ENCODE measurements around the gene KDM5C.

KDM5C gene

GRCh38 chrX:53224860-53225797 lies at the start of gene KDM5C:
TSS of gene KDM5C (minus strand) at chrX:53225207. CDS start at chrX:53224889, 318 bp downstream.
- no peak for TF ChIP-seq GATA2 (IDR thresholded peaks at IDR 0.05; ENCODE audit: low read depth, low read length)
- TF ChIP-seq GATA3 (IDR thresholded peaks at IDR 0.05; ENCODE audit: low read depth, low read length): no peak

- TF ChIP-seq GATA3 (IDR thresholded peaks at IDR 0.05; ENCODE audit: low read depth, low read length) (no peak), GATA2 (IDR thresholded peaks at IDR 0.05; ENCODE audit: low read depth, low read length) (no peak)
Observed at GRCh38 chrX:53272808-53273337, 47.9 kb upstream of the KDM5C start.

- TF ChIP-seq GATA2 (IDR thresholded peaks at IDR 0.05; ENCODE audit: low read depth, low read length) (no peak), GATA3 (IDR thresholded peaks at IDR 0.05; ENCODE audit: low read depth, low read length) (no peak)
Observed at GRCh38 chrX:53269536-53270107, 44.6 kb upstream of the KDM5C start.

GRCh38 chrX:53268173-53268572 lies 43.2 kb upstream of the KDM5C start:
- no peak for TF ChIP-seq GATA3 (IDR thresholded peaks at IDR 0.05; ENCODE audit: low read depth, low read length)
- TF ChIP-seq GATA2 (IDR thresholded peaks at IDR 0.05; ENCODE audit: low read depth, low read length): no peak

- TF ChIP-seq GATA2 (IDR thresholded peaks at IDR 0.05; ENCODE audit: low read depth, low read length): no peak
- TF ChIP-seq GATA3 (IDR thresholded peaks at IDR 0.05; ENCODE audit: low read depth, low read length): no peak
Observed at GRCh38 chrX:53266914-53267313, 41.9 kb upstream of the KDM5C start.

GRCh38 chrX:53265771-53266574 lies 41.0 kb upstream of the KDM5C start:
- TF ChIP-seq GATA2 (IDR thresholded peaks at IDR 0.05; ENCODE audit: low read depth, low read length): no peak
- no peak for TF ChIP-seq GATA3 (IDR thresholded peaks at IDR 0.05; ENCODE audit: low read depth, low read length)

DNA sequence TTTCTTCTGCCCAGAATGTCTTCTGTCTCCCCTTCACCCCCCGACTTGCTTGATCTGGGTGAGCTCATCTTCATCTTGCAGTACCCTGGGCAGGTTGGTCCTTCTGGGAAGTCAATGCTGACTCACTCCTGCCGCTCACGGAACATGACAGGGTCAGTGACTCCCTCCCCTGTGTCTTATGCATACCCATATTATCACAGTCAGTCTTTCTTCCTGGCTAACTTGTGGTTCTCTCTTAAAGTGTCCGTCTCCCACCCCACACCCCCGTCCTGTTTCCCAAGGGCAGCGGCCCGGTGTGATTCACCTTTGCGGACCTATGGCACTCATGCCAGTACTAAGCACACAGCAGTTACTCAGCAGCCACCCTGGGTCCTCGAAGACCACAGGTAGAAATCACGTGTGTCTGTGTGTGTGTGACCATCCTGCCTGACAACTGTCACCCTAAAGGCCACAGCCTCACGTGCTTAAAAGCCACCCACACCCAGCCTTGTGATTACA lies 38.6 kb upstream of the KDM5C start:
- no peak for TF ChIP-seq GATA2 (IDR thresholded peaks at IDR 0.05; ENCODE audit: low read depth, low read length)
- no peak for TF ChIP-seq GATA3 (IDR thresholded peaks at IDR 0.05; ENCODE audit: low read depth, low read length)

GRCh38 chrX:53262918-53263394 lies 37.9 kb upstream of the KDM5C start:
- TF ChIP-seq GATA3 (IDR thresholded peaks at IDR 0.05; ENCODE audit: low read depth, low read length): no peak
- TF ChIP-seq GATA2 (IDR thresholded peaks at IDR 0.05; ENCODE audit: low read depth, low read length): no peak

DNA sequence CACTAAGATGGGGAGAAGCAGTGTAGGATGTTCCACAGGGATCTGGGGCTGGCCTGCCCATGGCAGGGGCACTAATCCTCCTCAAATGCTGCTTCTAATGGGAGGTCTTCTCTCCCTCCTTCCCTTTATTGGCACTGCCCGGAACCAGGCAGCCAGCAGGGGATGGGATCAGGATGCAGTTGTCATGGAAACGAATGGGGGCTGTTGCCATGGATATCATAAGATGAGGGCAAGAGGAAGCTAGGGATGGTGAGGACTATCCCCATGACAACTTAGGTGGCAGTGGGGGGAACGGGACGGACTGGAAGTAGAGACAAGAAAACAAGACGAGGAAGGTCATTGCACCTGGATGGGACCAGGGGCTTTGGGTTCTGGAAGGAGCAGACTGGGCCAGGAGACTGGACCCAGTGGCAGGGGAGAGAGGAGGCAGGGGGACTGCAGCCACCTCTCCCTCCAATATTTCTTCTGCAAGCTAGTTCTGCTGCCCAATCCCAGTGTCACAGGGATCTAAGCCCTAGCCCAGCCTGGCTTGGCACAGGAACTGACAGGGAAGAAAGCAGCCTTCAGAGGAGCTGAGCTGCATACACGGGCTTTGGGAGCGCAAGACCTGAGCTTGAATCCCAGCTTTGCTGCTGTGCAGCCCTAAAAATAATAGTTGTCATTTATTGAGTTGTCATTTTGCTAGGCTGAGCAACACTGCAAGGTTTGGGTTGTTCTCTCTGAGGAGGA lies 37.3 kb upstream of the KDM5C start:
- TF ChIP-seq GATA3 (IDR thresholded peaks at IDR 0.05; ENCODE audit: low read depth, low read length): no peak
- TF ChIP-seq GATA2 (IDR thresholded peaks at IDR 0.05; ENCODE audit: low read depth, low read length): no peak

- TF ChIP-seq GATA3 (IDR thresholded peaks at IDR 0.05; ENCODE audit: low read depth, low read length) (no peak), GATA2 (IDR thresholded peaks at IDR 0.05; ENCODE audit: low read depth, low read length) (no peak)
Observed at GRCh38 chrX:53261355-53261972, 36.5 kb upstream of the KDM5C start.

- TF ChIP-seq GATA2 (IDR thresholded peaks at IDR 0.05; ENCODE audit: low read depth, low read length) (no peak), GATA3 (IDR thresholded peaks at IDR 0.05; ENCODE audit: low read depth, low read length) (no peak)
Observed at GRCh38 chrX:53260836-53261235, 35.8 kb upstream of the KDM5C start.

- TF ChIP-seq GATA2 (IDR thresholded peaks at IDR 0.05; ENCODE audit: low read depth, low read length) (no peak), GATA3 (IDR thresholded peaks at IDR 0.05; ENCODE audit: low read depth, low read length) (no peak)
Observed at GRCh38 chrX:53257670-53258423, 32.8 kb upstream of the KDM5C start.

Measured in SH-SY5Y (cell line).